K562 (cell line): Measurements from ENCODE around the gene AP3M1. TPM values are rescaled to one million over a fixed set of nuclear protein-coding genes. Genes with fewer than 3 reads are reported as not detected.
A peak's percentile ranks its signal among the peaks of the same experiment; 100 is the strongest.

Source experiments
- CHCHD3 ChIP-seq: fragments of 250-450 bp; sonication (Bioruptor Pico); IDR thresholded peaks from 2 replicates; pipeline ENCODE4 v2.1.2; 2022; ENCODE audit warnings: mild to moderate bottlenecking
- EHMT2 ChIP-seq: fragments of 450-650 bp; IDR thresholded peaks from 2 replicates; pipeline ENCODE4 v1.6.1; 2018; ENCODE audit warnings: antibody characterized with exemption
- ELF1 ChIP-seq: fragments of 200-800 bp; sonication (Bioruptor generic); IDR thresholded peaks from 2 replicates; pipeline ENCODE4 v1.6.1; 2016; ENCODE audit warnings: missing genetic modification characterization, missing compliant biosample characterization
- ELF2 ChIP-seq: fragments of 250-450 bp; sonication (Bioruptor Pico); IDR thresholded peaks from 2 replicates; pipeline ENCODE4 v1.5.0; 2021; ENCODE audit warnings: mild to moderate bottlenecking
- EP400 ChIP-seq: fragments of 450-650 bp; IDR thresholded peaks from 2 replicates; pipeline ENCODE4 v1.6.1; 2017; ENCODE audit warnings: antibody characterized with exemption, mild to moderate bottlenecking, moderate library complexity
- FOSL1 ChIP-seq: fragments of 200-800 bp; sonication (Bioruptor generic); conservative IDR thresholded peaks from 2 replicates; pipeline ENCODE4 v1.6.1; 2016; ENCODE audit warnings: missing genetic modification characterization, missing compliant biosample characterization
- FUS ChIP-seq: fragments of 200-400 bp; formaldehyde crosslinking; optimal IDR thresholded peaks from 2 replicates; pipeline ENCODE3; 2017; ENCODE audit warnings: low read depth, low read length
- L3MBTL2 ChIP-seq: fragments of 450-650 bp; IDR thresholded peaks from 2 replicates; pipeline ENCODE4 v1.6.1; 2016; ENCODE audit warnings: mild to moderate bottlenecking, moderate library complexity
- MCM2 ChIP-seq: fragments of 450-650 bp; IDR thresholded peaks from 2 replicates; pipeline ENCODE4 v1.6.1; 2017; ENCODE audit warnings: low read depth, mild to moderate bottlenecking
- SMAD1 ChIP-seq: fragments of 150-350 bp; IDR thresholded peaks from 2 replicates; pipeline ENCODE4 v1.6.1; 2014; ENCODE audit warnings: low read length, low read depth; ENCODE audit not compliant: partially characterized antibody
- SMARCE1 ChIP-seq: fragments of 450-650 bp; IDR thresholded peaks from 2 replicates; pipeline ENCODE4 v1.7.1; 2016; ENCODE audit warnings: mild to moderate bottlenecking
- SOX6 ChIP-seq: fragments of 450-650 bp; IDR thresholded peaks from 2 replicates; pipeline ENCODE4 v1.6.1; 2014; ENCODE audit warnings: mild to moderate bottlenecking
- XRCC3 ChIP-seq: fragments of 450-650 bp; IDR thresholded peaks from 2 replicates; pipeline ENCODE4 v1.6.1; 2017; ENCODE audit warnings: mild to moderate bottlenecking, moderate library complexity
- ZNF143 ChIP-seq: sonication (generic); formaldehyde crosslinking; IDR thresholded peaks from 2 replicates; pipeline ENCODE4 v1.9.0; 2022; ENCODE audit warnings: mild to moderate bottlenecking, missing genetic modification reagents
- ZNF699 ChIP-seq: fragments of 250-450 bp; sonication (Bioruptor Pico); IDR thresholded peaks from 2 replicates; pipeline ENCODE4 v1.8.0; 2021; ENCODE audit warnings: mild to moderate bottlenecking, moderate library complexity; ENCODE audit not compliant: insufficient replicate concordance
- ZNF76 ChIP-seq: fragments of 250-450 bp; sonication (Bioruptor Pico); IDR thresholded peaks from 2 replicates; pipeline ENCODE4 v1.4.0; 2020; ENCODE audit warnings: mild to moderate bottlenecking, moderate library complexity, borderline replicate concordance
- polyA plus RNA-seq, 8 experiments: library from polyadenylated mRNA; depleted of rRNA in 4 of 8; stranded (reverse) in 5 of 8; unstranded in 3 of 8; fragments of >200 nt; fragmentation: Nextera tagmentation in 2 of 8; fragmentation: Illumina TruSeq in 1 of 8; extraction: Ambion mirVana in 2 of 8; extraction: Trizol in 1 of 8; gene quantifications; 2 replicates each; pipeline versions ENCODE4 v1.2.1 to v1.2.3, GENCODE V29; 2011 to 2014; ENCODE audit warnings: inconsistent platforms in 1 of 8, missing spikeins in 1 of 8
- total RNA-seq, 7 experiments: library from RNA; depleted of rRNA in 6 of 7; stranded (reverse); fragments of >200 nt in 6 of 7; fragmentation: Illumina TruSeq in 2 of 7; extraction: Trizol in 2 of 7; gene quantifications; 2 replicates each; pipeline versions ENCODE4 v1.2.1 to v1.2.3, GENCODE V29; 2011 to 2021; ENCODE audit warnings: low replicate concordance in 1 of 7
- TF ChIP-seq, protein P1 (sequence below), 2 experiments: fragments of 150-350 bp in 1 of 2; IDR thresholded peaks; 2 replicates each; pipeline ENCODE4 v1.6.1; 2012 to 2016; ENCODE audit warnings: low read depth in 2 of 2, low read length in 2 of 2, mild to moderate bottlenecking in 1 of 2, moderate library complexity in 1 of 2
- TF ChIP-seq, protein P2 (sequence below), 2 experiments: fragments of 450-650 bp in 1 of 2; sonication (generic) in 1 of 2; formaldehyde crosslinking; conservative IDR thresholded peaks; 2 replicates each; pipeline versions ENCODE4 v1.4.0 to v1.8.1; 2020 to 2022; ENCODE audit warnings: mild to moderate bottlenecking in 1 of 2, missing genetic modification reagents in 1 of 2
- TF ChIP-seq, protein P3 (sequence below): fragments of 450-650 bp; IDR thresholded peaks from 2 replicates; pipeline ENCODE4 v1.6.1; 2014; ENCODE audit warnings: low read depth, mild to moderate bottlenecking, moderate library complexity, borderline replicate concordance

The AP3M1 gene
- total and polyA plus RNA-seq, 9 of the 15 experiments (the other 6 are each of a cell fraction or from before 2014, with no cell fraction given) = 44.3 to 135 (median 67.6) TPM

DNA sequence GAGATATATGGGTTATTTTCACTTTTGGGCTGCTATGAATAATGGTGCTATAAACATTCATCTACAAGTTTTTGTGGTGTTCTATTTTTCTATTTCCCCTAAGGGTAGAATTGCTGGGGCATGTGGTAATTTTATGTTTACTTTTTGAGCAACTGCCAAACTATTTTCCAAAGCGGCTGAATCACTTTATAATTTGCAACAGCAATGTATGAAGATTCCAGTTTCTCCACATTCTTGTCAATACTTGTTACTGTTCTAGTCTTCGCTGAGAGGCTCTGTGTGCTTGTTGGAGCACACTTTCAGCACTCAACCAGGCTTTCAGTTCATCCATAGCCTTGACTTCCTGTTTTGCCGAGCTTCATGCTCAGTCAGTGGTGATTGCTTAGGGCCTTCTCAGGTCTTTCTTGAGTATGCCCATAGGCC is 39.4 kb upstream of the AP3M1 start (continued):
- TF ChIP-seq, protein P1, sequence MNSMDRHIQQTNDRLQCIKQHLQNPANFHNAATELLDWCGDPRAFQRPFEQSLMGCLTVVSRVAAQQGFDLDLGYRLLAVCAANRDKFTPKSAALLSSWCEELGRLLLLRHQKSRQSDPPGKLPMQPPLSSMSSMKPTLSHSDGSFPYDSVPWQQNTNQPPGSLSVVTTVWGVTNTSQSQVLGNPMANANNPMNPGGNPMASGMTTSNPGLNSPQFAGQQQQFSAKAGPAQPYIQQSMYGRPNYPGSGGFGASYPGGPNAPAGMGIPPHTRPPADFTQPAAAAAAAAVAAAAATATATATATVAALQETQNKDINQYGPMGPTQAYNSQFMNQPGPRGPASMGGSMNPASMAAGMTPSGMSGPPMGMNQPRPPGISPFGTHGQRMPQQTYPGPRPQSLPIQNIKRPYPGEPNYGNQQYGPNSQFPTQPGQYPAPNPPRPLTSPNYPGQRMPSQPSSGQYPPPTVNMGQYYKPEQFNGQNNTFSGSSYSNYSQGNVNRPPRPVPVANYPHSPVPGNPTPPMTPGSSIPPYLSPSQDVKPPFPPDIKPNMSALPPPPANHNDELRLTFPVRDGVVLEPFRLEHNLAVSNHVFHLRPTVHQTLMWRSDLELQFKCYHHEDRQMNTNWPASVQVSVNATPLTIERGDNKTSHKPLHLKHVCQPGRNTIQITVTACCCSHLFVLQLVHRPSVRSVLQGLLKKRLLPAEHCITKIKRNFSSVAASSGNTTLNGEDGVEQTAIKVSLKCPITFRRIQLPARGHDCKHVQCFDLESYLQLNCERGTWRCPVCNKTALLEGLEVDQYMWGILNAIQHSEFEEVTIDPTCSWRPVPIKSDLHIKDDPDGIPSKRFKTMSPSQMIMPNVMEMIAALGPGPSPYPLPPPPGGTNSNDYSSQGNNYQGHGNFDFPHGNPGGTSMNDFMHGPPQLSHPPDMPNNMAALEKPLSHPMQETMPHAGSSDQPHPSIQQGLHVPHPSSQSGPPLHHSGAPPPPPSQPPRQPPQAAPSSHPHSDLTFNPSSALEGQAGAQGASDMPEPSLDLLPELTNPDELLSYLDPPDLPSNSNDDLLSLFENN (IDR thresholded peaks at IDR 0.05; ENCODE audit: low read depth in 2 of 2, low read length in 2 of 2) = no peak
- TF ChIP-seq ZNF76 (CRISPR knock-in tag) = no peak
- TF ChIP-seq FOSL1 = no peak
- no peak for TF ChIP-seq ZNF143 (CRISPR knock-in tag)
- TF ChIP-seq FUS = no peak
- no peak for TF ChIP-seq XRCC3
- peak; percentile 62; the same call in 1 of the 2 replicates for TF ChIP-seq EHMT2
- TF ChIP-seq MCM2 = no peak
- TF ChIP-seq, protein P2, sequence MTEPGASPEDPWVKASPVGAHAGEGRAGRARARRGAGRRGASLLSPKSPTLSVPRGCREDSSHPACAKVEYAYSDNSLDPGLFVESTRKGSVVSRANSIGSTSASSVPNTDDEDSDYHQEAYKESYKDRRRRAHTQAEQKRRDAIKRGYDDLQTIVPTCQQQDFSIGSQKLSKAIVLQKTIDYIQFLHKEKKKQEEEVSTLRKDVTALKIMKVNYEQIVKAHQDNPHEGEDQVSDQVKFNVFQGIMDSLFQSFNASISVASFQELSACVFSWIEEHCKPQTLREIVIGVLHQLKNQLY (CRISPR knock-in tag; conservative IDR thresholded peaks at IDR 0.05) = no peak
- no peak for TF ChIP-seq ZNF699 (CRISPR knock-in tag)
- TF ChIP-seq SMAD1 = no peak
- TF ChIP-seq SMARCE1 = 0 out of 2 replicates have a peak, but pooled peaks have one; percentile 10
- TF ChIP-seq, protein P3, sequence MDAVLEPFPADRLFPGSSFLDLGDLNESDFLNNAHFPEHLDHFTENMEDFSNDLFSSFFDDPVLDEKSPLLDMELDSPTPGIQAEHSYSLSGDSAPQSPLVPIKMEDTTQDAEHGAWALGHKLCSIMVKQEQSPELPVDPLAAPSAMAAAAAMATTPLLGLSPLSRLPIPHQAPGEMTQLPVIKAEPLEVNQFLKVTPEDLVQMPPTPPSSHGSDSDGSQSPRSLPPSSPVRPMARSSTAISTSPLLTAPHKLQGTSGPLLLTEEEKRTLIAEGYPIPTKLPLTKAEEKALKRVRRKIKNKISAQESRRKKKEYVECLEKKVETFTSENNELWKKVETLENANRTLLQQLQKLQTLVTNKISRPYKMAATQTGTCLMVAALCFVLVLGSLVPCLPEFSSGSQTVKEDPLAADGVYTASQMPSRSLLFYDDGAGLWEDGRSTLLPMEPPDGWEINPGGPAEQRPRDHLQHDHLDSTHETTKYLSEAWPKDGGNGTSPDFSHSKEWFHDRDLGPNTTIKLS = no peak
- TF ChIP-seq L3MBTL2 = peak; percentile 64
- TF ChIP-seq ELF2 (CRISPR knock-in tag) = no peak
- no peak for TF ChIP-seq SOX6
- TF ChIP-seq ELF1 (tag) = peak; percentile 77
- 0 out of 2 replicates have a peak, but pooled peaks have one; percentile 29 for TF ChIP-seq EP400
- TF ChIP-seq CHCHD3 (CRISPR knock-in tag) = no peak
